ENCODE measurements around the gene MLLT3. TPM values are rescaled to one million over a fixed set of nuclear protein-coding genes. Genes with fewer than 3 reads are reported as not detected.

MLLT3 gene
- total RNA-seq, 4 donors from 2014 or later = 4.0 to 6.4 (median 4.5) TPM

DNA sequence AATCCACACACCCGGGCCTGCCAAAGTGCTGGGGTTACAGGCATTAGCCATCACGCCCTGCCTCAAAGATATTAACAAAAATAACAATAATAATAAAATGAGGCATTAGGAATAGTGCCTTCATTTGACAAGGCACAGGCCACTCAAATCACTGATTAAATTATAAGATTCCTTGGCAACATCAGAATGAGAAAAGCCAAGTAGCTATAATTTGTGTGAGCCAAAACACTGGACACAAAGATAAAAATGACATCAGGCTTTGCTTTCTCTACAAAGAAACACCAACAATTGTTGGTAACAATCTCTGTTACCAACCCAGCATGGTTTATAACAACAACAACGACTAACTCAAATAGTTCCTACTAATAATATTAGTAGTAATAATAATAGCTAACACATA is 73.2 kb downstream of the MLLT3 start:
- intact Hi-C loops (cut with DNase I; ENCODE audit: low total_unique reads) = no loop called here
- Histone ChIP-seq H3K4me3 (no peak overlapping the region), H3K27me3 (no peaks in the 10 kb centered on the region), H3K9me3 (no peaks in the 10 kb centered on the region), H3K27ac (no peak overlapping the region), H3K36me3 (no peaks in the 10 kb centered on the region), H3K4me1 (peaks cover 12 to 16% of the 10 kb centered on the region in 2 donors)
- ATAC-seq = no peak
- no peak for DNase-seq
- TF ChIP-seq, protein P1, sequence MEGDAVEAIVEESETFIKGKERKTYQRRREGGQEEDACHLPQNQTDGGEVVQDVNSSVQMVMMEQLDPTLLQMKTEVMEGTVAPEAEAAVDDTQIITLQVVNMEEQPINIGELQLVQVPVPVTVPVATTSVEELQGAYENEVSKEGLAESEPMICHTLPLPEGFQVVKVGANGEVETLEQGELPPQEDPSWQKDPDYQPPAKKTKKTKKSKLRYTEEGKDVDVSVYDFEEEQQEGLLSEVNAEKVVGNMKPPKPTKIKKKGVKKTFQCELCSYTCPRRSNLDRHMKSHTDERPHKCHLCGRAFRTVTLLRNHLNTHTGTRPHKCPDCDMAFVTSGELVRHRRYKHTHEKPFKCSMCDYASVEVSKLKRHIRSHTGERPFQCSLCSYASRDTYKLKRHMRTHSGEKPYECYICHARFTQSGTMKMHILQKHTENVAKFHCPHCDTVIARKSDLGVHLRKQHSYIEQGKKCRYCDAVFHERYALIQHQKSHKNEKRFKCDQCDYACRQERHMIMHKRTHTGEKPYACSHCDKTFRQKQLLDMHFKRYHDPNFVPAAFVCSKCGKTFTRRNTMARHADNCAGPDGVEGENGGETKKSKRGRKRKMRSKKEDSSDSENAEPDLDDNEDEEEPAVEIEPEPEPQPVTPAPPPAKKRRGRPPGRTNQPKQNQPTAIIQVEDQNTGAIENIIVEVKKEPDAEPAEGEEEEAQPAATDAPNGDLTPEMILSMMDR (IDR thresholded peaks at IDR 0.05 in 4 of 5, conservative IDR thresholded peaks at IDR 0.05 in 1 of 5) = no peak
- TF ChIP-seq POLR2A (IDR thresholded peaks at IDR 0.05) = no peak
- in situ Hi-C loops (cut with MboI; ENCODE audit: low sequenced_read_pairs in 4 of 4) = no loop called here

DNA sequence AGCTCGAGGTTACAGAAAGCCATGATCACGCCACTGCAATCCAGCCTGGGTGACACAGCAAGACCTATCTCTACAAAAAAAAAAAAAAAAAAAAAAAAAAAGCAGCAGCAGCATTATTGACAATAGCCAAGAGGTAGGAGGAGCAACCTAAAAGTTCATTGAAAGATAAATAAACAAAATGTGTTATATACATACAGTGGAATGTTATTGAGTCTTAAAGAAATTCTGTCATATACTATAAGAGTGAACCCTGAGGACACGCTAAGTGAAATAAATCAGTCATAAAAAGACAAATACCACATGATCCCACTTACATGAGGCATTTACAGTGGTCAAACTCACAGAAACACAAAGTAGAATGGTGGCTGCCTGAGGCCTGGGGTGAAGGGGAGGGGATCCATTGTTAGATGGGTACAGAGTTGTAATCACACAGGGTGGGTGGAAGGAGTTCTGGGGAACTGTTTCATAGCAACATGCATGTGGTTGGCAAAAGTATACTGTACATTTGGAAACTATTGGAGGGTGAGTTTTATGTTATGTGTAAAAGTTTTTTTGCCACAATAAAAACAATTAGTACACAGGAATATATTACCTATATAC is 77.2 kb downstream of the MLLT3 start:
- Histone ChIP-seq H3K9me3 (no peaks in the 10 kb centered on the region), H3K27ac (no peak overlapping the region), H3K27me3 (no peaks in the 10 kb centered on the region), H3K4me1 (no peaks in the 10 kb centered on the region), H3K36me3 (no peaks in the 10 kb centered on the region), H3K4me3 (no peak overlapping the region)
- intact Hi-C loops (cut with DNase I; ENCODE audit: low total_unique reads) = no loop called here
- TF ChIP-seq POLR2A (IDR thresholded peaks at IDR 0.05) = no peak
- TF ChIP-seq, protein P1 (IDR thresholded peaks at IDR 0.05 in 4 of 5, conservative IDR thresholded peaks at IDR 0.05 in 1 of 5) = no peak
- in situ Hi-C loops (cut with MboI; ENCODE audit: low sequenced_read_pairs in 4 of 4) = no loop called here
- DNase-seq (no peak), ATAC-seq (no peak)

DNA sequence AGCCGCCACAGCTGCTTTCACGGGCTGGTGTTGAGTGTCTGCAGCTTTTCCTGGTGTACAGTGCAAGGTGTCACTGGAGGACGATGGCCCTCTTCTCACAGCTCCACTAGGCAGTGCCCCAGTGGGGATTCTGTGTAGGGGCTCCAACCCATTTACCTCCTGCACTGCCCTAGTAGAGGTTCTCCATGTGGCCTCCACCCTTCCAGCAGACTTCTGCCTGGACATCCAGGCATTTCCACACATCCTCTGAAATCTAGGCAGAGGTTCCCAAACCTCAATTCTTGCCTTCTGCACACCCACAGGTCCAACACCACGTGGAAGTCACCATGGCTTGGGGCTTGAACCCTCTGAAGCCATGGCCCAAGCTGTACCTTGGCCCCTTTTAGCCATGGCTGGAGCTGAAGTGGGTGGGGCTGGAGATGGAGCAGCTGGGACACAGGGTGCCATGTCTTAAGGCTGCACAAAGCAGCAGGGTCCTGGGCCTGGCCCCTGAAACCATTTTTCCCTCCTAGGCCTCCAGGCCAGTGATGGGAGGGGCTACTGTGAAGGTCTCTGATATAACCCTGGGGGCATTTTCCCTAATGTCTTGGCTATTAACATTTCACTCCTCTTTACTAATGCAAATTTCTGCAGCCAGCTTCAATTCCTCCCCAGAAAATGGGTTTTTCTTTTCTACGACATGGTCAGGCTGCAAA is 82.0 kb downstream of the MLLT3 start:
- no peak overlapping the region for H3K27ac ChIP-seq
- intact Hi-C loops (cut with DNase I; ENCODE audit: low total_unique reads) = no loop called here
- H3K9me3 ChIP-seq = no peaks in the 10 kb centered on the region
- H3K27me3 ChIP-seq = no peaks in the 10 kb centered on the region
- no peaks in the 10 kb centered on the region for H3K36me3 ChIP-seq
- DNase-seq = no peak
- no peak for ATAC-seq
- H3K4me1 ChIP-seq = no peaks in the 10 kb centered on the region
- in situ Hi-C loops (cut with MboI; ENCODE audit: low sequenced_read_pairs in 4 of 4) = no loop called here
- H3K4me3 ChIP-seq = no peak overlapping the region
- no peak for TF ChIP-seq POLR2A (IDR thresholded peaks at IDR 0.05)
- TF ChIP-seq, protein P1 (IDR thresholded peaks at IDR 0.05 in 4 of 5, conservative IDR thresholded peaks at IDR 0.05 in 1 of 5) = no peak

DNA sequence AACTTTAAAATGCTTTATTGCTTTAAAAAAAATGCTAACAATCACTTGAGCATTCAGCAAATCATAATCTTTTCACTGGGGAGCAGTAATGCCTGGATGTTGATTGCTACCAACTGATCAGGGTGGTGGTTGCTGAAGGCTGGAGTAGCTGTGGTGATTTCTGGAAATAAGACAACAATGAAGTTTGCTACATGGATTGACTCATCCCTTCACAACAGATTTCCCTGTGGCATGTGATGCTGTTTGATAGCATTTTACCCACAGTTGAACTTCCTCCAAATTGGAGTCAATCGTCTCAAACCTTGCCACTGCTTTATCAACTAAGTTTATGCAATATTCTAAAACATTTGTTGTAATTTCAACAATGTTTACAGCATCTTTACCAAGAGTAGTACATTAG is 83.3 kb downstream of the MLLT3 start:
- ATAC-seq (no peak), DNase-seq (no peak)
- TF ChIP-seq, protein P1 (IDR thresholded peaks at IDR 0.05 in 4 of 5, conservative IDR thresholded peaks at IDR 0.05 in 1 of 5) = no peak
- no peak for TF ChIP-seq POLR2A (IDR thresholded peaks at IDR 0.05)
- intact Hi-C loops (cut with DNase I; ENCODE audit: low total_unique reads) = loop anchor here (10.0 kb wide), 1 partner anchor 74 kb away; no protein-coding TSS in a partner anchor
- no peak overlapping the region for H3K4me3 ChIP-seq
- H3K4me1 ChIP-seq = no peaks in the 10 kb centered on the region
- in situ Hi-C loops (cut with MboI; ENCODE audit: low sequenced_read_pairs in 4 of 4) = no loop called here
- H3K27ac ChIP-seq = no peak overlapping the region
- no peaks in the 10 kb centered on the region for H3K9me3 ChIP-seq
- no peaks in the 10 kb centered on the region for H3K36me3 ChIP-seq
- no peaks in the 10 kb centered on the region for H3K27me3 ChIP-seq
